Measurements from ENCODE around the gene CBX1. TPM values are rescaled to one million over a fixed set of nuclear protein-coding genes. Genes with fewer than 3 reads are reported as not detected.

CBX1 gene
- total and polyA plus RNA-seq, 8 donors: 7.9 to 24.1 (median 12.0) TPM

DNA sequence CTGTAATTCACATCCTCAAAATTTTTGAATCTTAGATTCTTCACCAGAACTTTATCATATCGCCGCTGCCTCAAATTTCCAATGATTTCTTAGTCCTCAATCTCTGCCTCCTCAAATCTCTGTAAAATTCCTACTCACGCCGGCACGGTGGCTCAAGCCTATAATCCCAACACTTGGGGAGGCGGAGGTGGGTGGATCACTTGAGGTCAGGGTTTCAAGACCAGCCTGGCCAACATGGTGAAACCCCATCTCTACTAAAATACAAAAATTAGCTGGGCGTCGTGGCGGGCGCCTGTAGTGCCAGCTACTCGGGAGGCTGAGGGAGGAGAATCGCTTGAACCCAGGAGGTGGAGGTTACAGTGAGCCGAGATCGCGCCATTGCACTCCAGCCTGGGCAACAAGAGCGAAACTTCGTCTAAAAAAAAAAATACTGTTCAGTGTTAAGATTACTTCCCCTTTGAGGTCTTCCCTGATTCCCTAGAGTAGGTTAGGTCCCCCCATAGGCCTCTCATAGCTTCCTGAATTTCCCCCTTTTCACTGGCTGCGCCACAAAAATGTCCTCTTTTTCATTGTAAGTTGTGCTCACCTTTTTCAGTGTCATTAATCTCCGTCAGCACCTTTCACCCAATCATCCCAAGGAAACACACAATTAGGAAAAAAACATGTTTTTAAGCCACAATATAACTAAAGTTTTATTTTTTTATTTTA, 919 bp upstream of the CBX1 start:
- WGBS, 2 donors: 84 to 86% methylated on average over 19 of the region's 19 CpGs
- Histone ChIP-seq H3K27ac (no peak overlapping the region), H3K4me1 (no peaks in the 10 kb centered on the region), H3K27me3 (no peaks in the 10 kb centered on the region), H3K36me3 (no peaks in the 10 kb centered on the region), H3K9me3 (no peaks in the 10 kb centered on the region), H3K4me3 (peak overlapping the region in 1 of 4 donors; percentile 99)
- intact Hi-C loops (cut with DNase I): no loop called here
- TF ChIP-seq, protein P1, sequence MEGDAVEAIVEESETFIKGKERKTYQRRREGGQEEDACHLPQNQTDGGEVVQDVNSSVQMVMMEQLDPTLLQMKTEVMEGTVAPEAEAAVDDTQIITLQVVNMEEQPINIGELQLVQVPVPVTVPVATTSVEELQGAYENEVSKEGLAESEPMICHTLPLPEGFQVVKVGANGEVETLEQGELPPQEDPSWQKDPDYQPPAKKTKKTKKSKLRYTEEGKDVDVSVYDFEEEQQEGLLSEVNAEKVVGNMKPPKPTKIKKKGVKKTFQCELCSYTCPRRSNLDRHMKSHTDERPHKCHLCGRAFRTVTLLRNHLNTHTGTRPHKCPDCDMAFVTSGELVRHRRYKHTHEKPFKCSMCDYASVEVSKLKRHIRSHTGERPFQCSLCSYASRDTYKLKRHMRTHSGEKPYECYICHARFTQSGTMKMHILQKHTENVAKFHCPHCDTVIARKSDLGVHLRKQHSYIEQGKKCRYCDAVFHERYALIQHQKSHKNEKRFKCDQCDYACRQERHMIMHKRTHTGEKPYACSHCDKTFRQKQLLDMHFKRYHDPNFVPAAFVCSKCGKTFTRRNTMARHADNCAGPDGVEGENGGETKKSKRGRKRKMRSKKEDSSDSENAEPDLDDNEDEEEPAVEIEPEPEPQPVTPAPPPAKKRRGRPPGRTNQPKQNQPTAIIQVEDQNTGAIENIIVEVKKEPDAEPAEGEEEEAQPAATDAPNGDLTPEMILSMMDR (IDR thresholded peaks at IDR 0.05): no peak
- DNase-seq (no peak), ATAC-seq (no peak), FAIRE-seq (no peak)

DNA sequence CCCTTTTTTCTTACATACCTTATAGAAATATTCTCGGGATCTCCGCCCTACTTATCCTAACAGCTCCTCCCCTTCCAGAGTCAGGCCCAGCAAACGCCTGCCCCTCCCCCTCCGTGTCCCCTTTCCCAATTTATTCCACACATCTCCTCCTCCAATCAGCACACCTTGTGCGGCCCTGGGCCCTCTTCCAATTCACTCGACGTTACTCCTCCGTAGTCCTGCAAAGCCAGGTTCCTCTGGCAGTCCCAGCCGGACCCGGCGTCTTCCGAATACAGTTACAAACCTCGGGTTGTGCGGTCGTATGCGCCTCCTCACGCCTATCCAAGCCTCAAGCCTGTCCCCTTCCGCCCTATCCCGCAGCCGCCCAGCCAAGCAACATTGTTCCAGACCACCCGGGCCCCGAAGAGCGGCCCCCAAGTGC, 677 bp downstream of the CBX1 start:
- Histone ChIP-seq H3K36me3 (no peaks in the 10 kb centered on the region), H3K9me3 (no peaks in the 10 kb centered on the region), H3K4me1 (no peaks in the 10 kb centered on the region), H3K4me3 (peak overlapping the region; percentile 77 to 99 (median 92)), H3K27me3 (no peaks in the 10 kb centered on the region), H3K27ac (peak overlapping the region; percentile 61 to 81 (median 70))
- DNase-seq (peak in 5 of 6 donors; percentile 39 to 86 (median 61)), ATAC-seq (peak; percentile 27 to 45 (median 42)), FAIRE-seq (no peak)
- TF ChIP-seq, protein P1 (IDR thresholded peaks at IDR 0.05): no peak
- intact Hi-C loops (cut with DNase I): no loop called here
- 1% methylated on average over 23 of the region's 23 CpGs for WGBS, 2 donors

DNA sequence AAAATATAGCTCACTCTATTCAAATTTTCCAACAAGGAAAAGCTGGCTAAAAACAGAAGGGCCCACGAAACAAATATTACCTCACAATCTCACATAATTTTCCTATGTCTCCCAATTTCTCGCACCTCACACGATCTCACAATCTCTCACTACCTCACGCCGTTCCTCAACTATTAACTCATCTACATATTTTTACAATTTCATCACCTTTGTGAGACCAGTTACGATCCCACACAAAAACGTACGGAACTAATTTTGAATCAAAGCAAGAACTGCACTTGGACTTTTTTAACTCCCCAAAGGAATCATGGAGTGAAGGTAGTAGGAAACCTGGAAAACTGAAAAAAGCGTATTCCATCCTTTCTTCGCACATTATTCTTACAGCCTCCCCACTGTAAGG, 1.1 kb downstream of the CBX1 start:
- H3K36me3 ChIP-seq: no peaks in the 10 kb centered on the region
- intact Hi-C loops (cut with DNase I): no loop called here
- H3K9me3 ChIP-seq: no peaks in the 10 kb centered on the region
- H3K4me1 ChIP-seq: no peaks in the 10 kb centered on the region
- DNase-seq: no peak
- no peaks in the 10 kb centered on the region for H3K27me3 ChIP-seq
- peak overlapping the region; percentile 77 to 99 (median 92) for H3K4me3 ChIP-seq
- no peak for ATAC-seq
- no peak for FAIRE-seq
- 37 to 42% methylated on average over 10 of the region's 10 CpGs for WGBS, 2 donors
- H3K27ac ChIP-seq: peak overlapping the region in 2 of 4 donors; percentile 76 to 81
- TF ChIP-seq, protein P1 (IDR thresholded peaks at IDR 0.05): no peak

DNA sequence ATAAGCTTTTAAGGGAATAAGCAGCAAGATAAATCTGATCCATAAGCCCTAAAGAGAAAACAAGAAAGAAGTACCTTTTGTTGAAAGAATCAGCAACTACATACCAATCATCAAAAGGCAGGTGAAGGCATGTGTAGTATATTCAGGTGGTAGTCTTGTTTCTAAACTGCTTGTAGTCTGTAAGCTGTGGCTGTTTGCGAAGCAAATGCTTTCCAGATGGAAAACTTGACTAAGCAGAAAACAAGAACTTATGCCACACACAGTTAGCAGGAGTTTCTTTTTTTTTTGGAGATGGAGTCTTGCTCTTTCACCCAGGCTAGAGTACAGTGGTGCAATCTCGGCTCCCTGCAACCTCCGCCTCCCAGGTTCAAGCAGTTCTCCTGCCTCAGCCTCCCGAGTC, 5.7 kb downstream of the CBX1 start:
- H3K4me1 ChIP-seq: no peaks in the 10 kb centered on the region
- no peak for ATAC-seq
- TF ChIP-seq, protein P1 (IDR thresholded peaks at IDR 0.05): no peak
- no peaks in the 10 kb centered on the region for H3K27me3 ChIP-seq
- no peaks in the 10 kb centered on the region for H3K9me3 ChIP-seq
- no peak overlapping the region for H3K27ac ChIP-seq
- no peak overlapping the region for H3K4me3 ChIP-seq
- intact Hi-C loops (cut with DNase I): no loop called here
- no peaks in the 10 kb centered on the region for H3K36me3 ChIP-seq
- 92% methylated on average over 4 of the region's 4 CpGs for WGBS, 2 donors
- DNase-seq: no peak
- FAIRE-seq: no peak

DNA sequence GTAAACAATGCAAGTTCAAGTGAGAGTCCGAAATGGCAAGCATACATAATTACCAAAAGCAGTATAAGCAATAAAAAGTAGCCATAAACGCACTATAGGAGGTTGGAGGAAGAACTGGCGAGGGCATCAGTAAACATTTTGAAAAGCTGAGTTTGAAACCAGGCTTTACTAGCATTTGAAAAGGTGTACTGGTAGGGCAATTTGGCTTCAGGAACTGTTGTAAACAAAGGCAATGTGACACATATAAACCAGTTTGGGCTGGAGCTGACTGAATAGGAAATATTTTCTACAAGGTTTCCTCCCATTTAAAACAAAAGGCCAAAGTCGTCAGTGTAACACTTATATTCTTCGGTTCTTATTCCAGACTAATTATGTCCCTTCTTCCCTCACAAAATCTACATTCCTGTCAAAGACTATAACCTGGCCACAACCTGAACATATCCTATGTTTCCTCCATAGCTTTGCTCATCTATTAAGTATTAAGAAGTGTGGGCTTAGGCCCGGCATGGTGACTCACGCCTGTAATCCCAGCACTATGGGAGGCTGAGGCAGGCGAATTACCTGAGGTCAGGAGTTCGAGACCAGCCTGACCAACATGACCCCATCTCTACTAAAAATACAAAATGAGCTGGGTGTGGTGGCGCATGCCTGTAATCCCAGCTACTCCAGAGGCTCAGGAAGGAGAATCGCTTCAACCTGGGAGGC, 7.8 kb downstream of the CBX1 start:
- Histone ChIP-seq H3K4me1 (no peaks in the 10 kb centered on the region), H3K36me3 (no peaks in the 10 kb centered on the region), H3K9me3 (no peaks in the 10 kb centered on the region), H3K27me3 (no peaks in the 10 kb centered on the region), H3K4me3 (no peak overlapping the region), H3K27ac (no peak overlapping the region)
- FAIRE-seq: no peak
- intact Hi-C loops (cut with DNase I): no loop called here
- TF ChIP-seq, protein P1 (IDR thresholded peaks at IDR 0.05): no peak
- no peak for ATAC-seq
- DNase-seq: no peak
- WGBS, 2 donors: 89 to 91% methylated on average over 11 of the region's 11 CpGs

All from pancreas (tissue), 10 donors.